Caco-2 (cell line): ENCODE measurements around the gene SH3GL2. TPM values are rescaled to one million over a fixed set of nuclear protein-coding genes. Genes with fewer than 3 reads are reported as not detected.

ENCODE experiments used
- BruUV-seq: library from RNA; stranded (reverse); fragments of 400-500 nt; replicated peaks from 2 replicates; lab custom pipeline; 2021; lab: Mats Ljungman, UMichigan
- CTCF ChIA-PET: fragments of 300-600 bp; sonication (Branson Sonifier 250); formaldehyde crosslinking; loops from one replicate; lab custom pipeline; 2022; ENCODE audit warnings: antibody characterized with exemption; lab: Charles Lee
- POLR2A ChIA-PET: fragments of 300-600 bp; sonication (Branson Sonifier 250); formaldehyde crosslinking; loops from one replicate; lab custom pipeline; 2022; ENCODE audit warnings: antibody characterized with exemption; lab: Charles Lee
- DNase-seq, 2 experiments: peaks; one replicate each; pipeline versions ENCODE4 v3.0.0 to v3.0.0-alpha.2; 2020 to 2022
- H3K27me3 ChIP-seq: replicated peaks from 2 replicates; pipeline ENCODE4 v1.6.0; 2011; ENCODE audit warnings: low read length; ENCODE audit not compliant: control insufficient read depth, insufficient read depth
- H3K36me3 ChIP-seq: 2 replicates; pipeline ENCODE4 v1.5.1; 2011; ENCODE audit warnings: low read length; ENCODE audit not compliant: control insufficient read depth, insufficient read depth
- H3K4me1 ChIP-seq: fragments of 250-450 bp; sonication (Bioruptor Pico); 2 replicates; pipeline ENCODE4 v1.5.1; 2020; ENCODE audit warnings: mild to moderate bottlenecking
- H3K4me3 ChIP-seq: 2 replicates; pipeline ENCODE4 v1.5.1; 2011; ENCODE audit warnings: low read depth, mild to moderate bottlenecking, control low read depth, low read length
- H3K9me3 ChIP-seq: fragments of 250-450 bp; sonication (Bioruptor Pico); 2 replicates; pipeline ENCODE4 v1.5.1; 2020; ENCODE audit warnings: mild to moderate bottlenecking, moderate library complexity
- H3K27ac Mint-ChIP-seq: one replicate; pipeline ENCODE4 v1.8.0; 2022; ENCODE audit warnings: mixed read lengths; ENCODE audit not compliant: unreplicated experiment
- H3K27me3 Mint-ChIP-seq: one replicate; pipeline ENCODE4 v1.8.0; 2022; ENCODE audit warnings: mixed read lengths; ENCODE audit not compliant: insufficient read depth, unreplicated experiment
- H3K36me3 Mint-ChIP-seq: one replicate; pipeline ENCODE4 v1.8.0; 2022; ENCODE audit warnings: mild to moderate bottlenecking, mixed read lengths; ENCODE audit not compliant: insufficient read depth, unreplicated experiment
- H3K4me1 Mint-ChIP-seq: one replicate; pipeline ENCODE4 v1.8.0; 2022; ENCODE audit warnings: low read depth, mixed read lengths; ENCODE audit not compliant: unreplicated experiment
- H3K4me3 Mint-ChIP-seq: one replicate; pipeline ENCODE4 v1.8.0; 2022; ENCODE audit warnings: mild to moderate bottlenecking, moderate library complexity, mixed read lengths; ENCODE audit not compliant: unreplicated experiment
- H3K9me3 Mint-ChIP-seq: one replicate; pipeline ENCODE4 v1.8.0; 2022; ENCODE audit warnings: mixed read lengths; ENCODE audit not compliant: unreplicated experiment
- intact Hi-C: fragments of 100-400 bp; cut with micrococcal nuclease; formaldehyde crosslinking; loops from one replicate; pipeline ENCODE4 v1.10.0; 2022; ENCODE audit not compliant: unreplicated experiment
- total RNA-seq: library from RNA; stranded (reverse); gene quantifications from 2 replicates; pipeline ENCODE4 v1.2.3, GENCODE V29; 2022
- TF ChIP-seq, protein P1 (sequence below), 2 experiments: fragments of 200-600 bp in 1 of 2; IDR thresholded peaks; 1 replicate in 1 of 2; 2 replicates in 1 of 2; pipeline versions ENCODE4 v1.5.1 to v1.8.0; 2011 to 2022; ENCODE audit warnings: antibody characterized with exemption in 1 of 2, control low read depth in 1 of 2, inconsistent platforms in 1 of 2, low read depth in 1 of 2, low read length in 1 of 2, mild to moderate bottlenecking in 1 of 2, moderate library complexity in 1 of 2; ENCODE audit not compliant: insufficient read depth in 1 of 2, severe bottlenecking in 1 of 2, unreplicated experiment in 1 of 2

Gene SH3GL2
- total RNA-seq, 1 experiment from 2014 or later, result not detected

DNA sequence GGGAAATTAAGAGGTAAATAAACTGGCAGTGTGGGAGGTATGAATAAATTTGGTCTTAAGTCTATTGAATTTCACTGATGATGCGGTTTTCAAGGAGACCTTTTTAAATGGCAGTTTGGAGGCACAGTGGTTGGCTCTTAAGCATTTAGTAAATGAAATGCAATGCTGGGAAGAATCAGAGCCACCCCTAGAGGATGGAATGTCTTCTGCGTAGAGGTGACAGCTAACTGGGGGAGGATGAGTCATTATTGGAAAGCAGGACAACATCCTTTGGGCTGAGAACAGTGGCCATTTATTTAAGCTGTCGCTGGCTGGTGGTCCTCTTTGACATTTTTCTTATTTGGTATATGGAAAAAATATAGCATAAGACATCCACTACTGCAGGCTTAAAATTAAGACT is 163.2 kb downstream of the SH3GL2 start:
- H3K4me1 ChIP-seq, result no peaks in the 10 kb centered on the region
- H3K36me3 ChIP-seq, result no peaks in the 10 kb centered on the region
- Mint-ChIP-seq H3K27me3 (no peaks in the 10 kb centered on the region), H3K4me1 (no peaks in the 10 kb centered on the region), H3K27ac (no peak overlapping the region), H3K9me3 (peaks cover 9% of the 10 kb centered on the region), H3K4me3 (no peak overlapping the region), H3K36me3 (no peaks in the 10 kb centered on the region)
- CTCF ChIA-PET, result no interaction called here
- no peaks in the 10 kb centered on the region for H3K27me3 ChIP-seq
- DNase-seq, result no peak
- no peaks in the 10 kb centered on the region for H3K9me3 ChIP-seq
- intact Hi-C loops, result no loop called here
- POLR2A ChIA-PET, result no interaction called here
- TF ChIP-seq, protein P1, sequence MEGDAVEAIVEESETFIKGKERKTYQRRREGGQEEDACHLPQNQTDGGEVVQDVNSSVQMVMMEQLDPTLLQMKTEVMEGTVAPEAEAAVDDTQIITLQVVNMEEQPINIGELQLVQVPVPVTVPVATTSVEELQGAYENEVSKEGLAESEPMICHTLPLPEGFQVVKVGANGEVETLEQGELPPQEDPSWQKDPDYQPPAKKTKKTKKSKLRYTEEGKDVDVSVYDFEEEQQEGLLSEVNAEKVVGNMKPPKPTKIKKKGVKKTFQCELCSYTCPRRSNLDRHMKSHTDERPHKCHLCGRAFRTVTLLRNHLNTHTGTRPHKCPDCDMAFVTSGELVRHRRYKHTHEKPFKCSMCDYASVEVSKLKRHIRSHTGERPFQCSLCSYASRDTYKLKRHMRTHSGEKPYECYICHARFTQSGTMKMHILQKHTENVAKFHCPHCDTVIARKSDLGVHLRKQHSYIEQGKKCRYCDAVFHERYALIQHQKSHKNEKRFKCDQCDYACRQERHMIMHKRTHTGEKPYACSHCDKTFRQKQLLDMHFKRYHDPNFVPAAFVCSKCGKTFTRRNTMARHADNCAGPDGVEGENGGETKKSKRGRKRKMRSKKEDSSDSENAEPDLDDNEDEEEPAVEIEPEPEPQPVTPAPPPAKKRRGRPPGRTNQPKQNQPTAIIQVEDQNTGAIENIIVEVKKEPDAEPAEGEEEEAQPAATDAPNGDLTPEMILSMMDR (IDR thresholded peaks at IDR 0.05; ENCODE audit: insufficient read depth in 1 of 2, low read depth in 1 of 2, low read length in 1 of 2, severe bottlenecking in 1 of 2, unreplicated experiment in 1 of 2), result no peak
- no peak overlapping the region for H3K4me3 ChIP-seq
- BruUV-seq, result no TSS peak

DNA sequence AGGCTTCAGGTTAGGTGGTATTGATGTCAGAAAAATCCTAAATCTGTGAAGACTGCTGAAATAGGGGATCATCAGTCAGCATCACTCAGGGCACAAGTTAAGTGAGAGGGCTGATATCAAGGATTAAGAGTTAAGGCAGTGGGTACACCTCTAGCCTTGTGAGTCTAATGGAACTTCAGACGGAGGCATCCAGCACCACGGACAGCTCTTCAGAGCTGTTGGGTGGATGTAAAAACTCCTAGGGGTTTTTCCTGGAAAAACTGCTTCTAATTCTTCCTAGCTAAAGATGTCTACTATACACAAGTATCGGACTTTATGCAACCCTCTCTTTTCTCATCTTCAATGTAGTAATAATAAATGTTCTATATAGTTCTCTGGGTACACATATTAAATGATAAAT is 165.9 kb downstream of the SH3GL2 start:
- no peaks in the 10 kb centered on the region for H3K4me1 Mint-ChIP-seq
- intact Hi-C loops, result no loop called here
- POLR2A ChIA-PET, result no interaction called here
- Histone ChIP-seq H3K9me3 (no peaks in the 10 kb centered on the region), H3K4me3 (no peak overlapping the region), H3K27me3 (no peaks in the 10 kb centered on the region), H3K36me3 (no peaks in the 10 kb centered on the region), H3K4me1 (no peaks in the 10 kb centered on the region)
- H3K4me3 Mint-ChIP-seq, result no peak overlapping the region
- CTCF ChIA-PET, result no interaction called here
- no peaks in the 10 kb centered on the region for H3K36me3 Mint-ChIP-seq
- TF ChIP-seq, protein P1 (IDR thresholded peaks at IDR 0.05; ENCODE audit: insufficient read depth in 1 of 2, low read depth in 1 of 2, low read length in 1 of 2, severe bottlenecking in 1 of 2, unreplicated experiment in 1 of 2), result no peak
- no TSS peak for BruUV-seq
- H3K27ac Mint-ChIP-seq, result no peak overlapping the region
- peak in 1 of 2 experiments; percentile 19 for DNase-seq
- no peaks in the 10 kb centered on the region for H3K9me3 Mint-ChIP-seq
- no peaks in the 10 kb centered on the region for H3K27me3 Mint-ChIP-seq

DNA sequence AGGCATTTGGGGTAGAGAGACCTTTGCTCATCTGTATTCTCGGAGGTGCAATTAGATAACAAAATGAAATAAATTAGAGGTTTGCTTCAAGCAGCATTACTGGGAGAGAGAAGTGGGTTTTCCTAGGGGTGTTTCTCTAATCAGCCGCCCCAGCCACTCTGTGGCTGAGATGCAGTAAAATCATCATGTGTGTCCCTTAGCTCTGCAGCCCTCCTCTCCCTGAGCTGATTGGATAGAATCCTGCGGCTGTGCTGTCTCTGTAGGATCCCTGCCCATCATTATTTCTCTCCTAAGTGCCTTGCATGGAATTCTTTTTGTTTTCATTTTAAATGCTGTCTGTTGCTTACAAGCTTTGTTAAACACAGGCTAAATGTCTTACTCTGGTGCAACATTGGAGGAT is 171.4 kb downstream of the SH3GL2 start:
- no peaks in the 10 kb centered on the region for H3K27me3 ChIP-seq
- H3K4me3 Mint-ChIP-seq, result no peak overlapping the region
- no peaks in the 10 kb centered on the region for H3K4me1 Mint-ChIP-seq
- TF ChIP-seq, protein P1 (IDR thresholded peaks at IDR 0.05; ENCODE audit: insufficient read depth in 1 of 2, low read depth in 1 of 2, low read length in 1 of 2, severe bottlenecking in 1 of 2, unreplicated experiment in 1 of 2), result no peak
- no peaks in the 10 kb centered on the region for H3K9me3 ChIP-seq
- intact Hi-C loops, result no loop called here
- no peak overlapping the region for H3K27ac Mint-ChIP-seq
- H3K36me3 Mint-ChIP-seq, result no peaks in the 10 kb centered on the region
- H3K9me3 Mint-ChIP-seq, result no peaks in the 10 kb centered on the region
- no peaks in the 10 kb centered on the region for H3K4me1 ChIP-seq
- no TSS peak for BruUV-seq
- DNase-seq, result no peak
- H3K4me3 ChIP-seq, result no peak overlapping the region
- POLR2A ChIA-PET, result no interaction called here
- CTCF ChIA-PET, result no interaction called here
- H3K36me3 ChIP-seq, result no peaks in the 10 kb centered on the region
- H3K27me3 Mint-ChIP-seq, result no peaks in the 10 kb centered on the region
